Stimulated activated CD8-positive, alpha-beta memory T cell treated with anti-CD3 and anti-CD28 coated beads, Interleukin-15, amount 100 ng/mL, for 48 hours (primary cell): Measurements from ENCODE around the gene IRAK3.
"Not testable (repeated sequence)": the region's sequence is repeated elsewhere in the genome, so short reads cannot be mapped to it uniquely, and the experiment has no call there.

Experiments
- DNase-seq, 2 donors: peaks; one replicate each; pipeline ENCODE4 v3.0.0-alpha.2; 2020; ENCODE audit warnings: low read depth in 2 of 2

Gene IRAK3

GRCh38 chr12:66258011-66258410, 69.0 kb downstream of the IRAK3 start:
- DNase-seq: no peak

- no peak for DNase-seq
Observed at GRCh38 chr12:66262737-66263136, 73.7 kb downstream of the IRAK3 start.

GRCh38 chr12:66268562-66268961, 79.5 kb downstream of the IRAK3 start:
- DNase-seq: no peak

GRCh38 chr12:66269142-66269541, 80.1 kb downstream of the IRAK3 start:
- no peak for DNase-seq

- no peak for DNase-seq
Observed at GRCh38 chr12:66269757-66270383, 80.9 kb downstream of the IRAK3 start.

- no peak for DNase-seq
Observed at GRCh38 chr12:66270613-66271012, 81.6 kb downstream of the IRAK3 start.

- DNase-seq: no peak
Observed at GRCh38 chr12:66272650-66273049, 83.6 kb downstream of the IRAK3 start.

GRCh38 chr12:66273147-66273546, 84.1 kb downstream of the IRAK3 start:
- DNase-seq: no peak

GRCh38 chr12:66275040-66275439, 86.0 kb downstream of the IRAK3 start:
- no peak for DNase-seq

- no peak for DNase-seq
Observed at GRCh38 chr12:66279123-66279712, 90.2 kb downstream of the IRAK3 start.

GRCh38 chr12:66280561-66280960, 91.5 kb downstream of the IRAK3 start:
- DNase-seq: no peak

GRCh38 chr12:66282244-66282643, 93.2 kb downstream of the IRAK3 start:
- DNase-seq: no peak

GRCh38 chr12:66287275-66287674, 98.3 kb downstream of the IRAK3 start:
- DNase-seq: no peak

GRCh38 chr12:66288121-66288520, 99.1 kb downstream of the IRAK3 start:
- DNase-seq: no peak

- no peak for DNase-seq
Observed at GRCh38 chr12:66289485-66289884, 100.5 kb downstream of the IRAK3 start.

- DNase-seq: no peak
Observed at GRCh38 chr12:66290716-66291200, 101.7 kb downstream of the IRAK3 start.

- DNase-seq: no peak
Observed at GRCh38 chr12:66296176-66296683, 107.2 kb downstream of the IRAK3 start.

- no peak for DNase-seq
Observed at GRCh38 chr12:66297080-66297479, 108.1 kb downstream of the IRAK3 start.

GRCh38 chr12:66297923-66298322, 108.9 kb downstream of the IRAK3 start:
- DNase-seq: no peak

GRCh38 chr12:66301944-66302826, 113.2 kb downstream of the IRAK3 start, which contains the start of gene HELB:
HELB (plus strand) TSS chr12:66302493; CDS start chr12:66302604, 111 bp downstream.
- peak; percentile 93 for DNase-seq

- no peak for DNase-seq
Observed at GRCh38 chr12:66302827-66303169, 113.8 kb downstream of the IRAK3 start.

- not testable (repeated sequence) for DNase-seq
Observed at GRCh38 chr12:66303316-66303804, 114.3 kb downstream of the IRAK3 start.
